AG10803 (cell line): ENCODE data around the gene C16orf96.

ENCODE experiments used
- DNase-seq: peaks from one replicate; pipeline ENCODE4 v3.0.0; 2010; ENCODE audit warnings: low read depth
- H3K4me3 ChIP-seq: 2 replicates; pipeline ENCODE4 v1.5.1; 2011; ENCODE audit warnings: mild to moderate bottlenecking, low read length, control low read depth
- CTCF ChIP-seq: conservative IDR thresholded peaks from 2 replicates; pipeline ENCODE4 v1.5.1; 2011; ENCODE audit warnings: mild to moderate bottlenecking, low read length, control low read depth, inconsistent platforms

Gene C16orf96

GRCh38 chr16:4599037-4599436, 42.9 kb downstream of the C16orf96 start:
- no peak overlapping the region for H3K4me3 ChIP-seq
- TF ChIP-seq CTCF: no peak
- DNase-seq: no peak

GRCh38 chr16:4599545-4599944, 43.4 kb downstream of the C16orf96 start:
- DNase-seq: no peak
- TF ChIP-seq CTCF: no peak
- H3K4me3 ChIP-seq: no peak overlapping the region

DNA sequence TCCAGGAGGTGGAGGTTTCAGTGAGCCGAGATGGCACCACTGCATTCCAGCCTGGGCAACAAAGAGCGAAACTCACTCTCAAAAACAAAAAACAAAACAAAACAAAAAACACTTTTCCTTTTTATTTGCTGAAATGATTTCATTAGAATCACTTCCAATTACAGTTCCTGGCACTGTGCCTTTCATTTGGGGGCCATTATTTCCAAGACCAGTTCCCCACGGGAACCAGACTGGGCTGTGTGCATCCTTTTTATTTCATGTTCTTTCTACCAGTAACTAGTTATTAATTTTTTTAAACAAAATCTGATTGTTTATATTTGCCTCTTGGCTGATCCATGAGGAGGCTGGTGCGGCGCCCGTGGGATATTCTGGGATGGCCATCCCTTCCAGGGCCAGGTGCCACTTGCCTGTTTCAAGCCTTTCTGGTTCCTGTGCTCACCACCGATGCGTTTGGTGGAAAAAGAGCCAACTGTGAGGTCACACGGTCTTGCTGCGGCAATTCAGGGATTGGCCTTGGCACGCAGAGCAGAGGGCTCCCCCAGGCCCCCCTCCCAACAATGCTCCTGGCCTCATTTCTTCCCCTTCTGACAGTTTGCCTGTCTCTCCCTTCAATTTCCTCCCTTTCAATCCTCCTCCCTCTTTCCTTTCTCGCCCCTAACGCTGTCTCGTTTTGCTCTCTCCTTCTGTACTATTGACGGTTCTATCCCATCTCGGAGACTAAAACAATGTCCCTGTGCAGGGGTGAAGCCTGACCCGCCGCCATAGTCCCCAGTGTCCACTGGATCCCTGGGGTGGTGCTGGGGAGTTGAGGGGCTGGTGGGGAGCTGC, 45.1 kb downstream of the C16orf96 start:
- H3K4me3 ChIP-seq: no peak overlapping the region
- peak; percentile 21 for DNase-seq
- no peak for TF ChIP-seq CTCF

DNA sequence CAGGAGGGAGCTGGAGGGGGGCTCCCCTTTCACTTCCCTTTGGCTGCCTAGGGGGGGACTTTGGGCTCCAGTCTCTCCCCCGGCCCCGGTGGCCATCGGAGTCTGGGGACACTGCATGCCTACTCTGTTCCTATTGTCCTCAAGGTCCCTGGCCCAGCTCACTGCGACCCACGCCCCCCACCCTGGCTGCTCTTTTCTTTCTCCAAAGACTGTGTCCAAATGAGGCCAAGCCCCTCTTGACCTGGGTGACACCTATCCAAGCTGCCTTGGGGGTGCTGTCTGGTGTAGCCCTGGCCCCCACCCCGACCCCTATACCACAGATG, 45.7 kb downstream of the C16orf96 start:
- H3K4me3 ChIP-seq: no peak overlapping the region
- DNase-seq: no peak
- TF ChIP-seq CTCF: no peak

- H3K4me3 ChIP-seq: no peak overlapping the region
- no peak for DNase-seq
- TF ChIP-seq CTCF: no peak
Measured at GRCh38 chr16:4602331-4602730, 46.2 kb downstream of the C16orf96 start.

- DNase-seq: no peak
- TF ChIP-seq CTCF: no peak
- no peak overlapping the region for H3K4me3 ChIP-seq
Measured at GRCh38 chr16:4603624-4604170, 47.6 kb downstream of the C16orf96 start.

- TF ChIP-seq CTCF: no peak
- H3K4me3 ChIP-seq: no peak overlapping the region
- DNase-seq: no peak
Measured at GRCh38 chr16:4604401-4604800, 48.3 kb downstream of the C16orf96 start.
